Activated naive CD8-positive, alpha-beta T cell treated with anti-CD3 and anti-CD28 coated beads, Interleukin-2, amount 50 U/mL, for 24 hours (primary cell): ENCODE data around the gene NINL.

Source experiments
- ATAC-seq: fragments of 150-1000 bp; cut with Tn5 transposase; one replicate; pipeline ENCODE4 v1.10.0; 2021
- DNase-seq: peaks from one replicate; pipeline ENCODE4 v3.0.0; 2021
- H3K27ac Mint-ChIP-seq: one replicate; pipeline ENCODE4 v1.8.0; 2021; ENCODE audit warnings: mild to moderate bottlenecking, mixed read lengths
- H3K27me3 Mint-ChIP-seq: one replicate; pipeline ENCODE4 v1.8.0; 2021; ENCODE audit warnings: mixed read lengths
- H3K36me3 Mint-ChIP-seq: one replicate; pipeline ENCODE4 v1.8.0; 2021; ENCODE audit warnings: low read depth, mixed read lengths
- H3K4me1 Mint-ChIP-seq: one replicate; pipeline ENCODE4 v1.8.0; 2021; ENCODE audit warnings: mixed read lengths
- H3K4me3 Mint-ChIP-seq: one replicate; pipeline ENCODE4 v1.8.0; 2021; ENCODE audit warnings: mild to moderate bottlenecking, moderate library complexity, mixed read lengths
- H3K9me3 Mint-ChIP-seq: one replicate; pipeline ENCODE4 v1.8.0; 2021; ENCODE audit warnings: mixed read lengths

Gene NINL

DNA sequence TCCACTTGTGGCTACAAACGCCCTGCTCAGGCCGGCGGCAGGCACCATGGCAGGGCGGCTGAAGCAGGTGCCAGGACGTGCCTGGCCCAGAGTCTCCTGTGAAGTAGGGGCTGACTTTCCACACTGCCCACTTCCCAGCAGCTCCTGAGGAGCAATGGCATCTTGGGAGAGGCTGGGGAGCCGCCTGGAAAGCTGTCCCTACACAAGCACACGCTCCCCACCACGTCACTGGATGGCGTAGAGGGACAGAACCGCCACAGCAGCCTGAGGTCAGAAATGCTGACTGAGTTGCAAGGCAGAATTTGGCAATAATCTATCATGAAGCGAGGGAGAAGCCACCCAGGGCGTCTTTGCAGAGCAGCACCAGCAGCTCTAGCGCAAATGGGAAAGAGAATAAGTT lies 86.3 kb downstream of the NINL start:
- Mint-ChIP-seq H3K36me3 (no peaks in the 10 kb centered on the region), H3K4me1 (no peaks in the 10 kb centered on the region), H3K27ac (no peak overlapping the region), H3K4me3 (no peak overlapping the region), H3K9me3 (no peaks in the 10 kb centered on the region), H3K27me3 (no peaks in the 10 kb centered on the region)
- no peak for DNase-seq
- ATAC-seq = no peak

GRCh38 chr20:25498280-25498606 lies 87.1 kb downstream of the NINL start:
- ATAC-seq = no peak
- H3K9me3 Mint-ChIP-seq = no peaks in the 10 kb centered on the region
- H3K36me3 Mint-ChIP-seq = no peaks in the 10 kb centered on the region
- no peak for DNase-seq
- H3K27ac Mint-ChIP-seq = no peak overlapping the region
- no peak overlapping the region for H3K4me3 Mint-ChIP-seq
- H3K4me1 Mint-ChIP-seq = no peaks in the 10 kb centered on the region
- H3K27me3 Mint-ChIP-seq = no peaks in the 10 kb centered on the region

DNA sequence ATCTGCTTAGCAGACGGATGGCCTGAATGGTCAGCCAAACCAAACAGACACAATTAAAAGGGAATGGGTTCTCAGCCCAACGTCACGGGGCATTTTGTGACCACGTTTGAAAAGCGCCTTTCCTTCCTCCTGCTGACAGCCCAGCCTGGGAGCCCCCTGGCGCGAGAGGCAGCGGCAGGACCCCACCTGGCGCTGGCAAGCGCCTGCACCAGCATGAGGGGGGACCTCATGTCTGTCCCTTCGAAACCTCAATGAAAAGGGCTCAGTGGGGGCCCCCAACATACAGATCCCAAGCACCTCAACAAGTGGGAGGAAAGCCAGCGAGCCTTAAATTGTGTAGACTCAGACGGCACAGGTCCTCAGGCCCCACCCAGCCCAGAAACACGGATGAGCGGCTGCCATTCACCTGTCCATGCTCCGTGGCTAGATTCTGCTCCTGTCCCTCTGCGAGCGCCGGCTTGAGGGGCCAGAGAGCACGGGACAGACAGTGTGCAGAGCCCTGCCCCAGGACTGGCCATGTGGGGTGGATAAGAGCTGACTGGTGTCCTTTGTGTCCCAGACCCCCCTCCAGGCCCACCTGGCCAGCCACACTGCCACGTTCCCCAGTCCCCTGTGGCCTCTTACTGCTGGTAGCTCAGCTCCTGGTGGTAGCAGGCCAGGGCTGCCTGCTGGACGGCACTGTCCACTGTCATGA lies 87.6 kb downstream of the NINL start:
- no peak for DNase-seq
- no peaks in the 10 kb centered on the region for H3K27me3 Mint-ChIP-seq
- no peak overlapping the region for H3K27ac Mint-ChIP-seq
- H3K9me3 Mint-ChIP-seq = no peaks in the 10 kb centered on the region
- ATAC-seq = no peak
- H3K4me3 Mint-ChIP-seq = no peak overlapping the region
- H3K4me1 Mint-ChIP-seq = no peaks in the 10 kb centered on the region
- H3K36me3 Mint-ChIP-seq = no peaks in the 10 kb centered on the region

- no peaks in the 10 kb centered on the region for H3K4me1 Mint-ChIP-seq
- no peak overlapping the region for H3K4me3 Mint-ChIP-seq
- no peaks in the 10 kb centered on the region for H3K27me3 Mint-ChIP-seq
- H3K36me3 Mint-ChIP-seq = no peaks in the 10 kb centered on the region
- no peaks in the 10 kb centered on the region for H3K9me3 Mint-ChIP-seq
- no peak for DNase-seq
- ATAC-seq = no peak
- H3K27ac Mint-ChIP-seq = no peak overlapping the region
Observed at GRCh38 chr20:25496968-25497401, 88.3 kb downstream of the NINL start.

GRCh38 chr20:25496165-25496967 lies 89.0 kb downstream of the NINL start:
- Mint-ChIP-seq H3K4me1 (no peaks in the 10 kb centered on the region), H3K36me3 (no peaks in the 10 kb centered on the region), H3K4me3 (no peak overlapping the region), H3K9me3 (no peaks in the 10 kb centered on the region), H3K27me3 (no peaks in the 10 kb centered on the region), H3K27ac (no peak overlapping the region)
- ATAC-seq = no peak
- no peak for DNase-seq

DNA sequence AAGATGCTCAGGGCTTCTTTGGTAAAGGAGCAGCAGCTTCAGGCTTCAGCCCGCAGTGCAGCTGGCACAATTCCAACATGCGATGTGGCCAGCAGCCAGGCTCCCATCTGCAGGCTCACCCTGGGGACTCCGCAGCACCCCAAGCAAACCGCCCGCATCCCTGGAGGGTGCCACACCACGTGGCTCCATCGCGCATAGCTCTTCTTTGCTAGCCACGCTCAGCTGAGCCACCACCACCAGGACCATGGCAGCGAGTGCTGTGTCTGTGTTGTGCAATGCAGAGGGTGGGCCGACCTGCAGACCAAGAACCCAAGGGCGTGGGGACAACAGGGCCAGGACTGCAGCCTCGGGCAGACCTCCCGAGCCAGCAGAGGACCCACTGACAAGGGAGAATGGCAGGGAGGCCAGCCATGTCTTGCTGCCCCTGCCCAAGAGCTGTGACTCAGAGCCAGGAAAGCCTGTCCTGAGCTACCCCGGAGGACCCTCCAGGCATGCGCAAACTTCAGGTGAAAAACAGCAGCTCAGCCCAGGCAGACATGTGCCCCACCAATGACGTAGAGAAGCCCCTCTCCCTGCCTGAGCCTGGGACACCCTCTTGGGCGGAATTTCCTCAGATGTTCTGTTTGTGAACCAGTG lies 90.0 kb downstream of the NINL start:
- Mint-ChIP-seq H3K4me3 (no peak overlapping the region), H3K9me3 (no peaks in the 10 kb centered on the region), H3K4me1 (no peaks in the 10 kb centered on the region), H3K27ac (no peak overlapping the region), H3K36me3 (no peaks in the 10 kb centered on the region), H3K27me3 (no peaks in the 10 kb centered on the region)
- ATAC-seq = no peak
- no peak for DNase-seq

- H3K27ac Mint-ChIP-seq = no peak overlapping the region
- H3K36me3 Mint-ChIP-seq = no peaks in the 10 kb centered on the region
- no peak overlapping the region for H3K4me3 Mint-ChIP-seq
- ATAC-seq = no peak
- no peak for DNase-seq
- H3K4me1 Mint-ChIP-seq = no peaks in the 10 kb centered on the region
- no peaks in the 10 kb centered on the region for H3K27me3 Mint-ChIP-seq
- no peaks in the 10 kb centered on the region for H3K9me3 Mint-ChIP-seq
Observed at GRCh38 chr20:25494506-25495188, 90.7 kb downstream of the NINL start.

DNA sequence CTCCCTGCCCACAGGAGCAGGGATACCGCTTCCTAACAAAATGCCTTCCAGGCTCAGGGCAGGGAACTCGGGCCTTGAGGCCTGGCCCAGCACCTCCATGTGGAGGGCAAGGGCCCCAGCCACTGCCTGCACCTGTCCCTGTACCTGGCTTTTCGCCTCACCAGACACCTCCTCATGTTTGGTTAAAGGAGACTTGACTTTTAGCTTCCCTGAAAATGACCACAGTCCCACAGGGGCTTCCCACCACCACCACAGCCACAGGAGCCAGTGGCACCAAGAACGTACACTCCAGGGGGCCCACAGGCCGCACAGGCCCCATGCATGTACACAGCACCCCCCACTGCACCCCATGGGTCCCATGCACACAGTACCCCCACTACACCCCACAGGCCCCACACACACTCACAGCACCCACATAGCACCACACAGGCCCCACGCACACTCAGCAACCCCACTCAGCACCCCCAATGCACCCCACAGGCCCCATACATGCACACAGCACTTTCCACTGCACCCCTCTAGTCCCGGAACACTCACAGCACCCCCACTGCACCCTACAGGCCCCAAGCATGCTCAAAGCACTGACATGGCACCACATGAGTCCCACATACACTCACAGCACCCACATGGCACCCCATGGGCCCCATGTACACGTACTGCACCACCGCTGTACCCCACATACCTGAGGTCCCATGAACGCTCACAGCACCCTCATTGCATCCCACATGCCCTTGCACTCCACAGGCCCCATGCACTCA lies 91.4 kb downstream of the NINL start:
- Mint-ChIP-seq H3K4me3 (no peak overlapping the region), H3K27ac (no peak overlapping the region), H3K4me1 (no peaks in the 10 kb centered on the region), H3K9me3 (no peaks in the 10 kb centered on the region), H3K36me3 (no peaks in the 10 kb centered on the region), H3K27me3 (no peaks in the 10 kb centered on the region)
- no peak for DNase-seq
- ATAC-seq = no peak

GRCh38 chr20:25493137-25493536 lies 92.2 kb downstream of the NINL start:
- Mint-ChIP-seq H3K4me1 (no peaks in the 10 kb centered on the region), H3K9me3 (no peaks in the 10 kb centered on the region), H3K4me3 (no peak overlapping the region), H3K27ac (no peak overlapping the region), H3K27me3 (no peaks in the 10 kb centered on the region), H3K36me3 (no peaks in the 10 kb centered on the region)
- ATAC-seq (no peak), DNase-seq (no peak)

GRCh38 chr20:25491446-25492038 lies 93.8 kb downstream of the NINL start:
- no peak for ATAC-seq
- H3K9me3 Mint-ChIP-seq = no peaks in the 10 kb centered on the region
- no peaks in the 10 kb centered on the region for H3K36me3 Mint-ChIP-seq
- no peak overlapping the region for H3K27ac Mint-ChIP-seq
- no peak for DNase-seq
- H3K27me3 Mint-ChIP-seq = no peaks in the 10 kb centered on the region
- peaks cover under 1% of the 10 kb centered on the region for H3K4me1 Mint-ChIP-seq
- H3K4me3 Mint-ChIP-seq = no peak overlapping the region

- H3K27ac Mint-ChIP-seq = no peak overlapping the region
- no peaks in the 10 kb centered on the region for H3K9me3 Mint-ChIP-seq
- DNase-seq (no peak), ATAC-seq (no peak)
- no peaks in the 10 kb centered on the region for H3K36me3 Mint-ChIP-seq
- H3K4me1 Mint-ChIP-seq = peaks cover 5% of the 10 kb centered on the region
- H3K27me3 Mint-ChIP-seq = no peaks in the 10 kb centered on the region
- no peak overlapping the region for H3K4me3 Mint-ChIP-seq
Observed at GRCh38 chr20:25490656-25491445, 94.5 kb downstream of the NINL start.

- Mint-ChIP-seq H3K9me3 (no peaks in the 10 kb centered on the region), H3K4me3 (no peak overlapping the region), H3K4me1 (peaks cover 18% of the 10 kb centered on the region), H3K36me3 (no peaks in the 10 kb centered on the region), H3K27ac (no peak overlapping the region), H3K27me3 (no peaks in the 10 kb centered on the region)
- no peak for ATAC-seq
- DNase-seq = no peak
Observed at GRCh38 chr20:25489221-25489871, 96.0 kb downstream of the NINL start.

GRCh38 chr20:25487975-25488374 lies 97.4 kb downstream of the NINL start:
- DNase-seq (no peak), ATAC-seq (no peak)
- Mint-ChIP-seq H3K9me3 (no peaks in the 10 kb centered on the region), H3K27ac (no peak overlapping the region), H3K36me3 (no peaks in the 10 kb centered on the region), H3K4me3 (no peak overlapping the region), H3K27me3 (no peaks in the 10 kb centered on the region), H3K4me1 (peaks cover 19% of the 10 kb centered on the region)
